PC-9 (cell line): ENCODE measurements around the gene NTM. TPM values are rescaled to one million over a fixed set of nuclear protein-coding genes. Genes with fewer than 3 reads are reported as not detected.

Experiments used
- BruUV-seq: library from RNA; stranded (reverse); fragments of 400-500 nt; replicated peaks from 2 replicates; lab custom pipeline; 2021; lab: Mats Ljungman, UMichigan
- CTCF ChIA-PET: fragments of 300-600 bp; sonication (Branson Sonifier 250); formaldehyde crosslinking; loops from one replicate; lab custom pipeline; 2022; ENCODE audit warnings: antibody characterized with exemption; lab: Charles Lee
- POLR2A ChIA-PET: fragments of 300-600 bp; sonication (Branson Sonifier 250); formaldehyde crosslinking; loops from one replicate; lab custom pipeline; 2022; ENCODE audit warnings: antibody characterized with exemption; ENCODE audit not compliant: unreplicated experiment; lab: Charles Lee
- DNase-seq, 2 experiments: peaks; one replicate each; pipeline versions ENCODE4 v3.0.0 to v3.0.0-alpha.2; 2015 to 2022; ENCODE audit warnings: mixed read lengths in 1 of 2
- H2AFZ ChIP-seq: fragments of 200-600 bp; sonication (generic); 2 replicates; pipeline ENCODE4 v1.8.1; 2017; ENCODE audit warnings: antibody characterized with exemption
- H3F3A ChIP-seq: fragments of 200-600 bp; sonication (generic); 2 replicates; pipeline ENCODE4 v1.8.1; 2017; ENCODE audit warnings: antibody characterized with exemption, mild to moderate bottlenecking, low read depth; ENCODE audit not compliant: insufficient read depth
- H3K27ac ChIP-seq: fragments of 200-600 bp; sonication (generic); 2 replicates; pipeline ENCODE4 v1.6.1; 2016; ENCODE audit warnings: mixed run types
- H3K27me3 ChIP-seq: fragments of 200-600 bp; sonication (generic); 2 replicates; pipeline ENCODE4 v1.6.1; 2016; ENCODE audit warnings: low read depth, mixed run types; ENCODE audit not compliant: insufficient read depth
- H3K36me3 ChIP-seq: fragments of 200-600 bp; sonication (generic); 2 replicates; pipeline ENCODE4 v1.6.1; 2016; ENCODE audit warnings: low read depth, mixed run types
- H3K4me1 ChIP-seq: fragments of 200-600 bp; sonication (generic); replicated peaks from 2 replicates; pipeline ENCODE4 v1.6.1; 2016; ENCODE audit warnings: mixed run types; ENCODE audit not compliant: insufficient read depth
- H3K4me2 ChIP-seq: fragments of 200-600 bp; sonication (generic); 2 replicates; pipeline ENCODE4 v1.6.1; 2017; ENCODE audit warnings: mixed run types
- H3K4me3 ChIP-seq: fragments of 200-600 bp; sonication (generic); 2 replicates; pipeline ENCODE4 v1.6.1; 2016; ENCODE audit warnings: mixed run types
- H3K79me2 ChIP-seq: fragments of 200-600 bp; sonication (generic); 2 replicates; pipeline ENCODE4 v1.6.1; 2017; ENCODE audit warnings: low read depth, mixed run types
- H3K9me2 ChIP-seq: fragments of 200-600 bp; sonication (generic); 2 replicates; pipeline ENCODE4 v1.8.1; 2017; ENCODE audit warnings: mild to moderate bottlenecking; ENCODE audit not compliant: insufficient read depth
- H3K9me3 ChIP-seq: fragments of 200-600 bp; sonication (generic); 2 replicates; pipeline ENCODE4 v1.8.1; 2016; ENCODE audit warnings: low read depth; ENCODE audit not compliant: insufficient read depth
- H4K20me1 ChIP-seq: fragments of 200-600 bp; sonication (generic); 2 replicates; pipeline ENCODE4 v1.8.1; 2017; ENCODE audit not compliant: insufficient read depth
- CTCF ChIP-seq: fragments of 200-600 bp; sonication (generic); conservative IDR thresholded peaks from 2 replicates; pipeline ENCODE4 v1.6.1; 2017; ENCODE audit warnings: mixed run types, antibody characterized with exemption, mild to moderate bottlenecking, moderate library complexity
- EZH2 ChIP-seq: fragments of 200-600 bp; sonication (generic); IDR thresholded peaks from 2 replicates; pipeline ENCODE4 v1.8.0; 2017; ENCODE audit warnings: antibody characterized with exemption, low read depth
- intact Hi-C: fragments of 100-400 bp; cut with micrococcal nuclease; formaldehyde crosslinking; loops from one replicate; pipeline ENCODE4 v1.10.0; 2022; ENCODE audit not compliant: unreplicated experiment
- total RNA-seq: library from RNA; stranded (reverse); gene quantifications from 2 replicates; pipeline ENCODE4 v1.2.3, GENCODE V29; 2021

NTM gene
- total RNA-seq, 1 experiment from 2014 or later: not detected

DNA sequence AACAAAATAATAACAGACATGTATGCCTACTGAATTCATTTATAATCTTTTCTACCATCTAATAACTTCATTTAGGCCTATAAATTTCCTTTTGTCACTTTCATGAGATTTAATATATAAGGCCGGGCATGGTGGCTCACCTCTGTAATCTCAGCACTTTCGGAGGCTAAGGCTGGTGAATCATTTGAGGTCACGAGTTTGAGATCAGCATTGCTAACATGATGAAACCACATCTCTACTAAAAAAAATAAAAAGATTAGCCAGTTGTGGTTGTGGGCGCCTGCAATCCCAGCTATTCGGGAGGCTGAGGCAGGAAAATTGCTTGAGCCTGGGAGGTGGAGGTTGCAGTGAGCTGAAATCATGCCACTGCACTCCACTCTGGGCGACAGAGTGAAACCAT, 14.2 kb upstream of the NTM start:
- CTCF ChIA-PET: no interaction called here
- intact Hi-C loops: no loop called here
- H3K4me1 ChIP-seq: no peaks in the 10 kb centered on the region
- H3K36me3 ChIP-seq: no peaks in the 10 kb centered on the region
- H3K4me2 ChIP-seq: no peak overlapping the region
- H4K20me1 ChIP-seq: no peaks in the 10 kb centered on the region
- TF ChIP-seq EZH2 (no peak), CTCF (no peak)
- no peaks in the 10 kb centered on the region for H3K9me2 ChIP-seq
- H3K4me3 ChIP-seq: no peak overlapping the region
- POLR2A ChIA-PET: no interaction called here
- no peaks in the 10 kb centered on the region for H3F3A ChIP-seq
- no peaks in the 10 kb centered on the region for H3K9me3 ChIP-seq
- H3K27ac ChIP-seq: no peak overlapping the region
- peaks cover 26% of the 10 kb centered on the region; the same call in 1 of the 2 replicates for H3K27me3 ChIP-seq
- DNase-seq: no peak
- H2AFZ ChIP-seq: no peak overlapping the region
- no TSS peak for BruUV-seq
- H3K79me2 ChIP-seq: no peaks in the 10 kb centered on the region

- ChIA-PET CTCF (no interaction called here), POLR2A (interaction anchor here (0.7 kb wide), 1 partner anchor 22 kb away, joined by 4 read pairs; no protein-coding TSS in a partner anchor)
- intact Hi-C loops: no loop called here
- BruUV-seq: no TSS peak
- no peak overlapping the region for H2AFZ ChIP-seq
- H3K4me2 ChIP-seq: no peak overlapping the region
- no peak overlapping the region for H3K4me3 ChIP-seq
- H3K9me2 ChIP-seq: no peaks in the 10 kb centered on the region
- H3K9me3 ChIP-seq: no peaks in the 10 kb centered on the region
- H3K79me2 ChIP-seq: no peaks in the 10 kb centered on the region
- no peaks in the 10 kb centered on the region for H3K4me1 ChIP-seq
- no peak for DNase-seq
- no peaks in the 10 kb centered on the region for H3F3A ChIP-seq
- H3K27ac ChIP-seq: no peak overlapping the region
- peaks cover 32% of the 10 kb centered on the region for H3K27me3 ChIP-seq
- TF ChIP-seq CTCF (no peak), EZH2 (no peak)
- no peaks in the 10 kb centered on the region for H3K36me3 ChIP-seq
- no peaks in the 10 kb centered on the region for H4K20me1 ChIP-seq
These were observed 5.0 kb upstream of the NTM start for GRCh38 chr11:131365329-131365930.

GRCh38 chr11:131370901-131371790, 731 bp downstream of the NTM start:
- Histone ChIP-seq H2AFZ (no peak overlapping the region), H4K20me1 (no peaks in the 10 kb centered on the region), H3K9me2 (no peaks in the 10 kb centered on the region), H3K36me3 (no peaks in the 10 kb centered on the region), H3F3A (no peaks in the 10 kb centered on the region), H3K79me2 (no peaks in the 10 kb centered on the region), H3K27ac (no peak overlapping the region), H3K4me1 (no peaks in the 10 kb centered on the region), H3K4me3 (no peak overlapping the region), H3K27me3 (peaks cover 72% of the 10 kb centered on the region), H3K9me3 (no peaks in the 10 kb centered on the region), H3K4me2 (no peak overlapping the region)
- POLR2A ChIA-PET: no interaction called here
- CTCF ChIA-PET: no interaction called here
- DNase-seq: no peak
- TF ChIP-seq CTCF: no peak
- no peak for TF ChIP-seq EZH2
- intact Hi-C loops: no loop called here
- BruUV-seq: no TSS peak
